ENCODE measurements around the gene CDK3. TPM values are rescaled to one million over a fixed set of nuclear protein-coding genes. Genes with fewer than 3 reads are reported as not detected.

The CDK3 gene
- total and polyA plus RNA-seq, 2 donors (not counting 1 experiment from before 2014, with no cell fraction given), result 1.3 to 2.3 TPM

- Histone ChIP-seq H3K27ac (ENCODE audit: insufficient read depth, low read length) (no peak overlapping the region), H3K4me3 (replicated peaks in 1 of 4; ENCODE audit: control extremely low read depth in 1 of 4, insufficient read depth in 1 of 4, low read depth in 3 of 4, low read length in 4 of 4) (no peak overlapping the region), H3K27me3 (ENCODE audit: control insufficient read depth, insufficient read depth, low read length) (no peaks in the 10 kb centered on the region), H3K9ac (ENCODE audit: insufficient read depth, low read length) (no peak overlapping the region), H3K36me3 (ENCODE audit: control insufficient read depth, insufficient read depth, low read length) (no peaks in the 10 kb centered on the region), H2AFZ (ENCODE audit: low read length) (no peak overlapping the region), H3K4me1 (ENCODE audit: control insufficient read depth, extremely low read depth, insufficient read depth, low read length) (no peaks in the 10 kb centered on the region), H3K4me2 (ENCODE audit: extremely low read depth, insufficient read depth, low read length) (no peak overlapping the region), H4K20me1 (ENCODE audit: control insufficient read depth, extremely low read depth, insufficient read depth, low read length) (no peaks in the 10 kb centered on the region), H3K79me2 (ENCODE audit: control insufficient read depth, insufficient read depth, low read length) (no peaks in the 10 kb centered on the region), H3K9me3 (ENCODE audit: control insufficient read depth, insufficient read depth, low read depth, low read length) (no peaks in the 10 kb centered on the region)
- no peak for DNase-seq (ENCODE audit: low read depth in 2 of 2)
- TF ChIP-seq EZH2 (IDR thresholded peaks at IDR 0.05; ENCODE audit: low read length, missing control alignments), result no peak
- TF ChIP-seq CTCF (conservative IDR thresholded peaks at IDR 0.05 in 1 of 2, IDR thresholded peaks at IDR 0.05 in 1 of 2; ENCODE audit: low read depth in 1 of 2, low read length in 2 of 2), result no peak
Observed at GRCh38 chr17:76033139-76033538, 32.5 kb downstream of the CDK3 start.

- Histone ChIP-seq H3K9ac (ENCODE audit: insufficient read depth, low read length) (no peak overlapping the region), H2AFZ (ENCODE audit: low read length) (no peak overlapping the region), H3K79me2 (ENCODE audit: control insufficient read depth, insufficient read depth, low read length) (no peaks in the 10 kb centered on the region), H3K4me2 (ENCODE audit: extremely low read depth, insufficient read depth, low read length) (no peak overlapping the region), H3K4me1 (ENCODE audit: control insufficient read depth, extremely low read depth, insufficient read depth, low read length) (no peaks in the 10 kb centered on the region), H3K9me3 (ENCODE audit: control insufficient read depth, insufficient read depth, low read depth, low read length) (no peaks in the 10 kb centered on the region), H3K27ac (ENCODE audit: insufficient read depth, low read length) (no peak overlapping the region), H3K27me3 (ENCODE audit: control insufficient read depth, insufficient read depth, low read length) (no peaks in the 10 kb centered on the region), H3K36me3 (ENCODE audit: control insufficient read depth, insufficient read depth, low read length) (peaks cover 2% of the 10 kb centered on the region), H4K20me1 (ENCODE audit: control insufficient read depth, extremely low read depth, insufficient read depth, low read length) (no peaks in the 10 kb centered on the region), H3K4me3 (replicated peaks in 1 of 4; ENCODE audit: control extremely low read depth in 1 of 4, insufficient read depth in 1 of 4, low read depth in 3 of 4, low read length in 4 of 4) (no peak overlapping the region)
- no peak for DNase-seq (ENCODE audit: low read depth in 2 of 2)
- TF ChIP-seq EZH2 (IDR thresholded peaks at IDR 0.05; ENCODE audit: low read length, missing control alignments) (no peak), CTCF (conservative IDR thresholded peaks at IDR 0.05 in 1 of 2, IDR thresholded peaks at IDR 0.05 in 1 of 2; ENCODE audit: low read depth in 1 of 2, low read length in 2 of 2) (no peak)
Observed at GRCh38 chr17:76034428-76035350, 34.0 kb downstream of the CDK3 start.

DNA sequence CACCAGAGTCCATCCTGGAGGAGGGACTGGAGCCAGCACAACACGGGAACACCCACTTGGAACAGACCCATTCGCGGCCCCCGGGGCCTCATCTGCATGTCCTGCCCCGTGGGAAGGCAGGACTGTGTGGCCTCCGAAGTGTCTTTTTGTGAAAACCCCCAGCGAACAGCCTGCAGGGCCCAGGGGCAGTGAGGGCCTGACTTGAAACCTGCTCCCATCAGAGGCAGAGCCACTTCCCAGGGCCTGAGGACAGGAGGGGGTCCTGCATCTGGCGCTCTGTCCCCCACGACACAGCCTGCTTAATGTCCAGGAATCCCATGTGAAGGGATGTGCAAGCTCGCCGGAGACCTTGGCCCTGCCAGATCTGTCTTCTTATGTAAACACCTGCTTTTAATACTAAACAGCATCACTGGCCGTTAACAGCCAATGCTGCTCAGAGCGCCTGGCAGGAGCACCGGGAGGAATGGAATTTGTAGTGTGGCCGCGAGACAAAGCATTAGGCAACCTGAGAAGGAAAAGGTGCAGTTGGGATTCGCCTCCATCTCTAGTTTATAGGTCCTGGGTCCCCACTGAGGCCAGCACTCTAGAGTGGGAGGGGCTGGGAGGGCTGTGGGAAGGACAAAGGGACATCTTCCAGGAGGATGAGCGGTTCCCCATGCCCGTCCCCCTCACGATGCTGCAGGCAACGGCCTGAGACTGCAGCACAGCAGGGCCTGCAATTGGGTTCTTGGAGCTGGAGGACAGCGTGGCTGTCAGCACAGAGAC, 36.0 kb downstream of the CDK3 start:
- no peaks in the 10 kb centered on the region for H3K4me1 ChIP-seq (ENCODE audit: control insufficient read depth, extremely low read depth, insufficient read depth, low read length)
- no peak overlapping the region for H3K4me3 ChIP-seq (replicated peaks in 1 of 4; ENCODE audit: control extremely low read depth in 1 of 4, insufficient read depth in 1 of 4, low read depth in 3 of 4, low read length in 4 of 4)
- H3K27ac ChIP-seq (ENCODE audit: insufficient read depth, low read length), result no peak overlapping the region
- H2AFZ ChIP-seq (ENCODE audit: low read length), result no peak overlapping the region
- no peak overlapping the region for H3K4me2 ChIP-seq (ENCODE audit: extremely low read depth, insufficient read depth, low read length)
- TF ChIP-seq CTCF (conservative IDR thresholded peaks at IDR 0.05 in 1 of 2, IDR thresholded peaks at IDR 0.05 in 1 of 2; ENCODE audit: low read depth in 1 of 2, low read length in 2 of 2), result no peak
- TF ChIP-seq EZH2 (IDR thresholded peaks at IDR 0.05; ENCODE audit: low read length, missing control alignments), result no peak
- peaks cover 10% of the 10 kb centered on the region for H3K36me3 ChIP-seq (ENCODE audit: control insufficient read depth, insufficient read depth, low read length)
- no peaks in the 10 kb centered on the region for H3K27me3 ChIP-seq (ENCODE audit: control insufficient read depth, insufficient read depth, low read length)
- no peak for DNase-seq (ENCODE audit: low read depth in 2 of 2)
- no peaks in the 10 kb centered on the region for H4K20me1 ChIP-seq (ENCODE audit: control insufficient read depth, extremely low read depth, insufficient read depth, low read length)
- no peaks in the 10 kb centered on the region for H3K9me3 ChIP-seq (ENCODE audit: control insufficient read depth, insufficient read depth, low read depth, low read length)
- H3K9ac ChIP-seq (ENCODE audit: insufficient read depth, low read length), result no peak overlapping the region
- no peaks in the 10 kb centered on the region for H3K79me2 ChIP-seq (ENCODE audit: control insufficient read depth, insufficient read depth, low read length)

Data from fibroblast of lung (primary cell).